A673 (cell line): ENCODE data around the gene PARD3. TPM values are rescaled to one million over a fixed set of nuclear protein-coding genes. Genes with fewer than 3 reads are reported as not detected.

ENCODE experiments used
- BruUV-seq: library from RNA; stranded (reverse); fragments of 400-500 nt; replicated peaks from 2 replicates; lab custom pipeline; 2021; lab: Mats Ljungman, UMichigan
- CTCF ChIA-PET: fragments of 300-600 bp; sonication (Branson Sonifier 250); formaldehyde crosslinking; loops from one replicate; lab custom pipeline; 2022; ENCODE audit warnings: antibody characterized with exemption; lab: Charles Lee
- POLR2A ChIA-PET: fragments of 300-600 bp; sonication (Branson Sonifier 250); formaldehyde crosslinking; loops from one replicate; lab custom pipeline; 2022; ENCODE audit warnings: antibody characterized with exemption; ENCODE audit not compliant: low non-redundant PET; lab: Charles Lee
- DNase-seq: peaks from one replicate; pipeline ENCODE4 v3.0.0-alpha.2; 2015; ENCODE audit warnings: low spot score
- H3K27ac ChIP-seq: fragments of 200-600 bp; sonication (generic); 2 replicates; pipeline ENCODE4 v1.5.1; 2016; ENCODE audit warnings: mixed run types, low read depth, mild to moderate bottlenecking, mixed read lengths, antibody characterized with exemption, low read length; ENCODE audit not compliant: poor library complexity, severe bottlenecking
- H3K27me3 ChIP-seq: fragments of 200-600 bp; sonication (generic); replicated peaks from 2 replicates; pipeline ENCODE4 v1.6.1; 2017; ENCODE audit warnings: mixed run types, low read depth, mild to moderate bottlenecking, mixed read lengths, antibody characterized with exemption, low read length; ENCODE audit not compliant: insufficient read depth, poor library complexity
- H3K36me3 ChIP-seq: fragments of 200-600 bp; sonication (generic); 2 replicates; pipeline ENCODE4 v1.6.1; 2016; ENCODE audit warnings: mixed run types, mild to moderate bottlenecking, mixed read lengths, antibody characterized with exemption, low read length; ENCODE audit not compliant: insufficient read depth, poor library complexity, severe bottlenecking
- H3K4me1 ChIP-seq: fragments of 200-600 bp; sonication (generic); 2 replicates; pipeline ENCODE4 v1.6.1; 2017; ENCODE audit warnings: mixed run types, mild to moderate bottlenecking, mixed read lengths, antibody characterized with exemption, low read length; ENCODE audit not compliant: insufficient read depth, poor library complexity, severe bottlenecking
- H3K4me3 ChIP-seq: fragments of 200-600 bp; sonication (generic); 2 replicates; pipeline ENCODE4 v1.5.1; 2016; ENCODE audit warnings: low read depth, mixed run types, mild to moderate bottlenecking, mixed read lengths, low read length; ENCODE audit not compliant: poor library complexity, severe bottlenecking
- H3K9me3 ChIP-seq: fragments of 200-600 bp; sonication (generic); 2 replicates; pipeline ENCODE4 v1.6.1; 2016; ENCODE audit warnings: mixed run types, low read depth, mild to moderate bottlenecking, mixed read lengths, antibody characterized with exemption, low read length; ENCODE audit not compliant: poor library complexity, severe bottlenecking
- EZH2 ChIP-seq: fragments of 200-600 bp; sonication (generic); IDR thresholded peaks from 2 replicates; pipeline ENCODE4 v1.6.1; 2017; ENCODE audit warnings: borderline replicate concordance, low read depth, mild to moderate bottlenecking, mixed read lengths, antibody characterized with exemption, low read length; ENCODE audit not compliant: poor library complexity, severe bottlenecking
- intact Hi-C: fragments of 100-400 bp; cut with micrococcal nuclease; formaldehyde crosslinking; loops from one replicate; pipeline ENCODE4 v1.10.0; 2022; ENCODE audit not compliant: unreplicated experiment
- total RNA-seq: library from RNA; stranded (reverse); gene quantifications from 2 replicates; pipeline ENCODE4 v1.2.3, GENCODE V29; 2021
- TF ChIP-seq, protein P1 (sequence below): fragments of 300-800, 200-600 bp; sonication (generic); conservative IDR thresholded peaks from 2 replicates; pipeline ENCODE4 v1.5.1; 2017; ENCODE audit warnings: low read depth, mild to moderate bottlenecking, antibody characterized with exemption, low read length, moderate library complexity, mixed read lengths

Gene PARD3
- total RNA-seq, 1 experiment from 2014 or later: 28.0 TPM

DNA sequence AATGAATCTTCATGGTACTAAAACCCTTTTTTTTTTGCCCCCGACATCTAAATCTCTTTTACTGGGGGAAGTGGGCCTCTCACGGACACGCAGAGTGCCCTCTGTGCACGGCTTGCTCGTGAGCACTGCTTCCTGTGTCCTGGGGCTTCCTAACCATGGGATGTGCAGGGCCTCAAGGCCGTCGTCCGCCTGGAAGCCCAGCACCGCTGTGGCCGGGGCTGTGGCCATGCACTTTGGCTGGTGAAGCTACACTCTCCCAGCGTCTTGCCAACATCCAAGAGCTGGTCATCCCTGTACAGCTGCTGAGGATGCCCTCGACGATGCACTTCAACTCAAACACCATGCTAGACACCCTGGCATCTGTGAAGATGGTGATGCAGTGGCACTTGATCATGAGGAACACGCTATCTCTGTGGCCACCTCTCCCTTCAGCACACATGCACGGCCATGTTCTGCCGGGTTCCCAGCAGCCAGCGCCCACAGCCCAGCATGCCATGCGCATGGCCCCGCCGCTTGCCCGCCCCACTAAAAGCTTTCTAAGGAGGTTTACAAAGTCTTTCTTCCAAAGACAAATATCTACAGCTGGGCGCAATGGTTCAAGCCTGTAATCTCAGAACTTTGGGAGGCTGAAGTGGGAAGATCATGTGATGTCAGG, 326.5 kb downstream of the PARD3 start:
- Histone ChIP-seq H3K27ac (no peak overlapping the region), H3K9me3 (no peaks in the 10 kb centered on the region), H3K4me3 (no peak overlapping the region), H3K36me3 (no peaks in the 10 kb centered on the region), H3K27me3 (no peaks in the 10 kb centered on the region), H3K4me1 (no peaks in the 10 kb centered on the region)
- intact Hi-C loops: no loop called here
- TF ChIP-seq, protein P1, sequence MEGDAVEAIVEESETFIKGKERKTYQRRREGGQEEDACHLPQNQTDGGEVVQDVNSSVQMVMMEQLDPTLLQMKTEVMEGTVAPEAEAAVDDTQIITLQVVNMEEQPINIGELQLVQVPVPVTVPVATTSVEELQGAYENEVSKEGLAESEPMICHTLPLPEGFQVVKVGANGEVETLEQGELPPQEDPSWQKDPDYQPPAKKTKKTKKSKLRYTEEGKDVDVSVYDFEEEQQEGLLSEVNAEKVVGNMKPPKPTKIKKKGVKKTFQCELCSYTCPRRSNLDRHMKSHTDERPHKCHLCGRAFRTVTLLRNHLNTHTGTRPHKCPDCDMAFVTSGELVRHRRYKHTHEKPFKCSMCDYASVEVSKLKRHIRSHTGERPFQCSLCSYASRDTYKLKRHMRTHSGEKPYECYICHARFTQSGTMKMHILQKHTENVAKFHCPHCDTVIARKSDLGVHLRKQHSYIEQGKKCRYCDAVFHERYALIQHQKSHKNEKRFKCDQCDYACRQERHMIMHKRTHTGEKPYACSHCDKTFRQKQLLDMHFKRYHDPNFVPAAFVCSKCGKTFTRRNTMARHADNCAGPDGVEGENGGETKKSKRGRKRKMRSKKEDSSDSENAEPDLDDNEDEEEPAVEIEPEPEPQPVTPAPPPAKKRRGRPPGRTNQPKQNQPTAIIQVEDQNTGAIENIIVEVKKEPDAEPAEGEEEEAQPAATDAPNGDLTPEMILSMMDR: no peak
- no peak for TF ChIP-seq EZH2
- ChIA-PET POLR2A (no interaction called here), CTCF (no interaction called here)
- BruUV-seq: no TSS peak
- DNase-seq: no peak

DNA sequence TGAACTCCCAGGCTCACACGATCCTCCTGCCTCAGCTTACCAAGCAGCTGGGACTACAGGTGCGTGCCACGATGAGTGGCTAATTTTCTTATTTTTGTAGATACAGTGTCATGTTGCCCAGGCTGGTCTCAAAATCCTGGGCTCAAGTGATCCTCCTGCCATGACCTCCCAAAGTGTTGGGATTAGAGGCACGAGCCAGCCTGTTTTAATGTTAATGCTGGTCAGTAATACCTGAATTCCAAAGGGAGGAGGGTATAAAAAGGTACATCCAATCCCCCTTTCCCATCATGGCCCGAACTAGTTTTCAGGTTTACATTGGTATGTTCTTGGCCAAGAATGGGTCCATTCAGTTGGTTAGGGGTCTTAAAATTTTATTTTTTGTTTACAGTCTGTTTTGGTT, 329.1 kb downstream of the PARD3 start:
- ChIA-PET POLR2A (no interaction called here), CTCF (no interaction called here)
- intact Hi-C loops: no loop called here
- BruUV-seq: no TSS peak
- TF ChIP-seq, protein P1: no peak
- TF ChIP-seq EZH2: no peak
- no peak overlapping the region for H3K4me3 ChIP-seq
- no peaks in the 10 kb centered on the region for H3K9me3 ChIP-seq
- no peaks in the 10 kb centered on the region for H3K36me3 ChIP-seq
- no peaks in the 10 kb centered on the region for H3K27me3 ChIP-seq
- no peaks in the 10 kb centered on the region for H3K4me1 ChIP-seq
- no peak overlapping the region for H3K27ac ChIP-seq
- DNase-seq: no peak

DNA sequence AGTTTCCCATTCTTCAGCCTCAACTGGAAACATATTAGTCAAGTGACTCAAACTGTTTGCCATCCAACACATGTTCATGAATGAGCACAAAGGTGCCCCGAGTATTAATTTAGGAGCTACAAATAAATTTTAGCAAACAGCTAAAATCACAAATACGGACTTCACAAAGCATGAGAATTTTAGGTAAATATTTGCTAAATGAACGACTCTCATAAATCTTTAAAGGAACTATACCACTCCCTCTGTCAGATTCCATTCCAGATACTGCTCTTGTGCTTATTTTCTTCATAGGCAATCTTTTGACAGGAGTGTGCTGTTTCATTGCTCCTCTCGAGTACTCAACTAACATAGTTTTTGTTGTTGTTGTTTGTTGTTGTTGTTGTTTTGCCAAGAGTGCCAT, 330.9 kb downstream of the PARD3 start:
- H3K27ac ChIP-seq: no peak overlapping the region
- H3K9me3 ChIP-seq: no peaks in the 10 kb centered on the region
- TF ChIP-seq, protein P1: no peak
- no peak for TF ChIP-seq EZH2
- intact Hi-C loops: no loop called here
- CTCF ChIA-PET: no interaction called here
- no TSS peak for BruUV-seq
- H3K36me3 ChIP-seq: no peaks in the 10 kb centered on the region
- H3K4me1 ChIP-seq: no peaks in the 10 kb centered on the region
- POLR2A ChIA-PET: no interaction called here
- H3K27me3 ChIP-seq: no peaks in the 10 kb centered on the region
- no peak for DNase-seq
- H3K4me3 ChIP-seq: no peak overlapping the region
